ENCODE data around the gene RSPO3.
A peak's percentile ranks its signal among the peaks of the same experiment; 100 is the strongest.

Gene RSPO3

DNA sequence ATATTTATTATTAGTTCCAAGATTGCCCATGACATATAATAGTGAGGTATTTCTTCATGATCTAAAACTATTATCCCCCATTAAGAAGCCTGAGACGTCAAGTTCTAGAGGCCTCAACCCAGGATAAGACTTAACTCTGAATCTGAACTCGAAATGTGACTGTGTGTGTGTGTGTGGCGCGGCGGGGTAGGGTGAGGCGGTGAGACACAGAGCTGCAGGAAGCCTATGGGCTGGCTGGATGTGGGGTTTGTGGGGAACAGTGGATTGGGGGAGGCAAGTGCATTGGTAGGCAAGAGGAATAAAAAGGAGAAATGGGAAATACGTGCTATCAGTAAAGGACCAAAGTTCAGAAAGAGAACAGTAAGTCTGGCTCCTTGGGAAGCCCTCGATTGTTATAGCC is 81.6 kb downstream of the RSPO3 start:
- H3K36me3 ChIP-seq (ENCODE audit: insufficient read depth, low read length): no peaks in the 10 kb centered on the region
- H3K4me2 ChIP-seq (ENCODE audit: low read depth, low read length, poor library complexity, severe bottlenecking): no peak overlapping the region
- no peak overlapping the region for H3K4me3 ChIP-seq (ENCODE audit: low read length, poor library complexity, severe bottlenecking)
- no peaks in the 10 kb centered on the region for H3K9me3 ChIP-seq (ENCODE audit: insufficient read depth, low read depth, low read length)
- no peak overlapping the region for H3K9ac ChIP-seq (ENCODE audit: low read depth, low read length, poor library complexity, severe bottlenecking)
- no peaks in the 10 kb centered on the region for H3K9me2 ChIP-seq (replicated peaks; ENCODE audit: low read depth, low read length)
- H3K27me3 ChIP-seq (ENCODE audit: insufficient read depth, low read length, poor library complexity, severe bottlenecking): no peaks in the 10 kb centered on the region
- H4K20me1 ChIP-seq (ENCODE audit: insufficient read depth, low read length, poor library complexity, severe bottlenecking): no peaks in the 10 kb centered on the region
- peaks cover 9% of the 10 kb centered on the region for H3K4me1 ChIP-seq (ENCODE audit: insufficient read depth, low read length, poor library complexity, severe bottlenecking)
- no peak overlapping the region for H2AFZ ChIP-seq (ENCODE audit: low read length)
- TF ChIP-seq EZH2phosphoT487 (IDR thresholded peaks at IDR 0.05; ENCODE audit: borderline replicate concordance): no peak
- TF ChIP-seq, protein P1, sequence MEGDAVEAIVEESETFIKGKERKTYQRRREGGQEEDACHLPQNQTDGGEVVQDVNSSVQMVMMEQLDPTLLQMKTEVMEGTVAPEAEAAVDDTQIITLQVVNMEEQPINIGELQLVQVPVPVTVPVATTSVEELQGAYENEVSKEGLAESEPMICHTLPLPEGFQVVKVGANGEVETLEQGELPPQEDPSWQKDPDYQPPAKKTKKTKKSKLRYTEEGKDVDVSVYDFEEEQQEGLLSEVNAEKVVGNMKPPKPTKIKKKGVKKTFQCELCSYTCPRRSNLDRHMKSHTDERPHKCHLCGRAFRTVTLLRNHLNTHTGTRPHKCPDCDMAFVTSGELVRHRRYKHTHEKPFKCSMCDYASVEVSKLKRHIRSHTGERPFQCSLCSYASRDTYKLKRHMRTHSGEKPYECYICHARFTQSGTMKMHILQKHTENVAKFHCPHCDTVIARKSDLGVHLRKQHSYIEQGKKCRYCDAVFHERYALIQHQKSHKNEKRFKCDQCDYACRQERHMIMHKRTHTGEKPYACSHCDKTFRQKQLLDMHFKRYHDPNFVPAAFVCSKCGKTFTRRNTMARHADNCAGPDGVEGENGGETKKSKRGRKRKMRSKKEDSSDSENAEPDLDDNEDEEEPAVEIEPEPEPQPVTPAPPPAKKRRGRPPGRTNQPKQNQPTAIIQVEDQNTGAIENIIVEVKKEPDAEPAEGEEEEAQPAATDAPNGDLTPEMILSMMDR (conservative IDR thresholded peaks at IDR 0.05; ENCODE audit: low read length): no peak
- H3F3A ChIP-seq (ENCODE audit: low read depth): no peaks in the 10 kb centered on the region
- H3K79me2 ChIP-seq (ENCODE audit: insufficient read depth, low read length): no peaks in the 10 kb centered on the region

DNA sequence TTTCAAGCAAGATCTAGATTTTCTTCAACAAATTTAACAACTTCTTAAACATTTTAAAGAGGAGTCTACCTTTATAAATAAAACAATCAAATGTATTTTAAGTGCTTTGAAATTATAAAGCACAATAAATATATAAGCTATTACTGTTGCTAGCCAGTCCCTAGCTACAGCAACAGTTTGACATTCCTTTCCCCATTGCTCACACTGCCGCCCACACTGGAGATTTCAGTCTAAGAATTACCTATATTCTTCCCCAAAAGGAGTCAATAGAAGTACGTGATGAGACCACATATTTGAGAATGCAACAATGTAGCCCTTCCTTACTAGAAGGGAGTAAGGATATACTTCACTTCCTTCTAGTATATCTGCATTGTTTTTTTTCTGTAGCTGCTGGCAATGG is 82.8 kb downstream of the RSPO3 start:
- Histone ChIP-seq H4K20me1 (ENCODE audit: insufficient read depth, low read length, poor library complexity, severe bottlenecking) (no peaks in the 10 kb centered on the region), H3K27me3 (ENCODE audit: insufficient read depth, low read length, poor library complexity, severe bottlenecking) (no peaks in the 10 kb centered on the region), H3K79me2 (ENCODE audit: insufficient read depth, low read length) (no peaks in the 10 kb centered on the region), H3K9me3 (ENCODE audit: insufficient read depth, low read depth, low read length) (no peaks in the 10 kb centered on the region), H3K36me3 (ENCODE audit: insufficient read depth, low read length) (no peaks in the 10 kb centered on the region), H3F3A (ENCODE audit: low read depth) (no peaks in the 10 kb centered on the region), H2AFZ (ENCODE audit: low read length) (peak overlapping the region; percentile 62; the same call in 1 of the 2 replicates), H3K9ac (ENCODE audit: low read depth, low read length, poor library complexity, severe bottlenecking) (no peak overlapping the region), H3K4me2 (ENCODE audit: low read depth, low read length, poor library complexity, severe bottlenecking) (no peak overlapping the region), H3K9me2 (replicated peaks; ENCODE audit: low read depth, low read length) (no peaks in the 10 kb centered on the region), H3K4me1 (ENCODE audit: insufficient read depth, low read length, poor library complexity, severe bottlenecking) (peaks cover 13% of the 10 kb centered on the region), H3K4me3 (ENCODE audit: low read length, poor library complexity, severe bottlenecking) (no peak overlapping the region)
- TF ChIP-seq EZH2phosphoT487 (IDR thresholded peaks at IDR 0.05; ENCODE audit: borderline replicate concordance): no peak
- TF ChIP-seq, protein P1 (conservative IDR thresholded peaks at IDR 0.05; ENCODE audit: low read length): no peak

DNA sequence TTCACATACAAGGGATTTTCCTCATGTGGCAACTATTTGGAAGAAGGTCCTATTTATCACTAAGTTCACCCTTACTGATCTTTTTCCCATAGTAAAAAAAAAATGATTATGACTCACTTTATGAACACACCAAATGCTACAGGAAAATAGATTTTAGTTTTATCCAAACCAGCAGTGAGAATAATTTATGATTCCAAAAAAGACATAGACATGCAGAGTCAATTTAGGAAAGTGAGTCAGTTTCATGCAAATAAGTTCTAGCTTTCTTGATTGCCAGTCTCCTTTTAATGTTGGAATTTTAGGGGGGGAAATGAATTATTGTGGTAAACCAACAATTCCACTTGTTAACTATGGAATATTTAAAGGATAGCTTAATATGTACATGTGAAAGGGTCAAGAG is 84.2 kb downstream of the RSPO3 start:
- Histone ChIP-seq H3K4me3 (ENCODE audit: low read length, poor library complexity, severe bottlenecking) (no peak overlapping the region), H3K4me2 (ENCODE audit: low read depth, low read length, poor library complexity, severe bottlenecking) (no peak overlapping the region), H3K9me2 (replicated peaks; ENCODE audit: low read depth, low read length) (no peaks in the 10 kb centered on the region), H3K36me3 (ENCODE audit: insufficient read depth, low read length) (no peaks in the 10 kb centered on the region), H3K27me3 (ENCODE audit: insufficient read depth, low read length, poor library complexity, severe bottlenecking) (no peaks in the 10 kb centered on the region), H3K4me1 (ENCODE audit: insufficient read depth, low read length, poor library complexity, severe bottlenecking) (peaks cover 22% of the 10 kb centered on the region), H3K9ac (ENCODE audit: low read depth, low read length, poor library complexity, severe bottlenecking) (no peak overlapping the region), H2AFZ (ENCODE audit: low read length) (no peak overlapping the region), H4K20me1 (ENCODE audit: insufficient read depth, low read length, poor library complexity, severe bottlenecking) (no peaks in the 10 kb centered on the region), H3F3A (ENCODE audit: low read depth) (no peaks in the 10 kb centered on the region), H3K79me2 (ENCODE audit: insufficient read depth, low read length) (no peaks in the 10 kb centered on the region), H3K9me3 (ENCODE audit: insufficient read depth, low read depth, low read length) (no peaks in the 10 kb centered on the region)
- TF ChIP-seq, protein P1 (conservative IDR thresholded peaks at IDR 0.05; ENCODE audit: low read length): no peak
- no peak for TF ChIP-seq EZH2phosphoT487 (IDR thresholded peaks at IDR 0.05; ENCODE audit: borderline replicate concordance)
